ENCODE data around the gene ALCAM.
"Not testable (repeated sequence)": the region's sequence is repeated elsewhere in the genome, so short reads cannot be mapped to it uniquely, and the experiment has no call there.

Gene ALCAM

DNA sequence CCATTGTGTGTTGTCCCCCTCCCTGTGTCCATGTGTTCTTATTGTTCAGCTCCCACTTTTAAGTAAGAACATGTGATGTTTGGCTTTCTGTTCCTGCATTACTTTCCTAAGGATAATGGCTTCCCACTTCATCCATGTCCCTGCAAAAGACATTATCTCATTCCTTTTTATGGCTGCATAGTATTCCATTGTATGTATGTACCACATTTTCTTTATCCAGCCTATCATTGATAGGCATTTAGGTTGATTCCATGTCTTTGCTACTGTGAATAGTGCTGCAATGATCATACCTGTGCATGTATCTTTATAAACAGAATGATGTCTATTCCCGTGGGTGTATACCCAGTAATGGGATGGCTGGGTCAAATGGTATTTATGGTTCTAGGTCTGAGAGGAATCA is 23.1 kb downstream of the ALCAM start:
- DNase-seq (ENCODE audit: low spot score) = not testable (repeated sequence)

DNA sequence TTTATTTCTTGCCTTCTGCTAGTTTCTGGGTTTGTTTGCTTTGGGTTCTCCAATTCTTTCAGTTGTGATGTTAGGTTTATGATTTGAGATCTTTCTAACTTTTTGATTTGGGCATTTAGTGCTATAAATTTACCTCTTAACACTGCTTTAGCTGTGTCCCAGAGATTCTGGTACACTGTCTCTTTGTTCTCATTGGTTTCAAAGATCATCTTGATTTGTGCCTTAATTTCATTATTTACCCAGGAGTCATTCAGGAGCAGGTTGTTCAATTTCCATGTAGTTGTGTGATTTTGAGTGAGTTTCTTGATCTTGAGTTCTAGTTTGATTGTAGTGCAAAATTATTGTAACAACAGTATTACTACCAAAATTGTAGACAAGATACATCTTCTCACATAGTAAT is 25.9 kb downstream of the ALCAM start:
- not testable (repeated sequence) for DNase-seq (ENCODE audit: low spot score)

DNA sequence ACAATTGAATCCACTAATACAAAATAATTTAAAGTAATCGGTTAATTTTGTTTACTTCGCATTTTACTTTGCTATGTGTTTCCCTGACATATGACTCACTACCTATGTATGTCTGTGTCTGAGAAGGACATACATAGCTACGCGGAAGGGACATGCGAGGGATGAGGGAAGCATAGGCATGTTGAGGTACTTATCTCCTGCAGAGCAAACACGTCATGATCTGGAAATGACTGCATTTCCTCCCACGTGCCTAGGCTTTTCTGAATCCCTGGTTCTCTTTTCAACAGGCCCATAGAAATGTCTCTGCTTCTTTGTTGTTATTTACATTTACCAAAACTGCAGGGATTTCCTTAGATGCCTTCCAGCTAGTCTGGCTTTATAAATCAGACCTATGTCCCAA is 27.5 kb downstream of the ALCAM start:
- no peak for DNase-seq (ENCODE audit: low spot score)

DNA sequence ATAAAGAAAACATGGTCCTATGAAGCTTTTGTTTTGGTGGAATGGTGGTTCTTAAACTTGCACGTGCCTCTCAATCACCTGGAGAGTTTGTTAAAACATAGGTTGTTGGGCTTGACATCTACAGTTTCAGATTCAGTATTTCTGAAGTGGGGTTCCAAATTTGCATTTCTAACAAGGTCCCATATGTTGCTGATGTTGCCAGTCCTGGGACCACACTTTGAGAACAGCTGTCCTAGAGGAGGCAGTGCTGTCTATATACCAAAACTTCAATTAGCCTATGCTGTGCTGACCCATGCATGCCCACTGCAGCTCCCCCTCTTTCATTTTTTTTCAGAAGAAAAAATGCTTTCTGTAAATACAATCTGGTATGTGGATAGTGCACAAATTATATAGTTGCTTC is 31.3 kb downstream of the ALCAM start:
- no peak for DNase-seq (ENCODE audit: low spot score)

DNA sequence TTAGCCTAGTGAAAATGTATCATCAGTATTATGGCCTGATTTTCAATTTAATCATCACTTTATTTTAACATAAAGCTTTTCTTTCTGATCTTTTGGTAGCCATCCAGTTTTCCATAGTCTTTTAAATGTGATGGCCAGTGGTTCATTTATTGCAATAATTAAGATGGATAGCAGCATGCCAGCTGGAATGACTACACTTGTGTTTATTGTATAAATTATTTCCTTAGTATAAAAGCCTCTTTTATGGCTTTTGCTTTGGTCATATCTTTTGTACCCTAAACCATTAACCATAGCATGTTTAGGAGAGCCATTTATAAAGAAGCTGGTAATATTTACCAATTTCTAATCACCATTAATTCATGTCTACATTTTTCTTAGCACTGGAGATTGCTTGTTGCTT is 31.7 kb downstream of the ALCAM start:
- DNase-seq (ENCODE audit: low spot score) = no peak

DNA sequence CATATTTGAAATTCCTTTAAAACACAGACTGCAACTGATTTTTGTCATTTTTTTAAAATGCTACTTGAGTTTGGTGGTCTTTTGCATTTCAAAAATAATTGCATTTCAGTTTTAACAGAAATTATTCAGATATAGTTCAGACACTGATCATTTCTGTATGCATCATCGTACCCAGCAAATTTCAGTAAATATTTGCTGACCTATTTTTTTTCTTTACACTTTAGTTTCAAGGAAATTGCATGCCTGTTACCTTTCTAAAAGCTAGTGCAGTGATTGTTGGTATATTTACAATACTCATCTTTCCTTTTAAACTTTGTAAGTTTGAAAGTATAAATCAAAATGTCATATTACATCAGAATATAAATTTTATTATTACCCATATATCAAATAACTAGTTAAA is 32.4 kb downstream of the ALCAM start:
- DNase-seq (ENCODE audit: low spot score) = no peak

DNA sequence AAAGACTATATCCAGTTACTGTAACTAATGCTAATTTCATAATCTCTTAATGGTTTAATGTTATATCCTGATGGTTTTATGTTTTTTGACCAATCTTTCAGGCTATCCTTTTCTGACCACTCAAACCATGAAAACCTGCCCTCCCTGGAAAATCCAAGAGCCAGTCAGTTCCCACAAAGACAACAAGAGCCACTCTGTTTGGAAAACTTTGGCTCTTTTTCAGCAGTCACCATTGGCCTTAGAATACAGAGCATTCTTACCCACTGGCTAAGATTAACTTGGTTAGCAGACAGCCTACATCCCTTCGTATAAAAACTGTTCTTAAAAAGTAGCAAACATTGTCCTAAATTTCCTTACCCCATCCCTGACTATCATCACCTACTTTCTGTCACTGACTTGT is 32.9 kb downstream of the ALCAM start:
- DNase-seq (ENCODE audit: low spot score) = no peak

DNA sequence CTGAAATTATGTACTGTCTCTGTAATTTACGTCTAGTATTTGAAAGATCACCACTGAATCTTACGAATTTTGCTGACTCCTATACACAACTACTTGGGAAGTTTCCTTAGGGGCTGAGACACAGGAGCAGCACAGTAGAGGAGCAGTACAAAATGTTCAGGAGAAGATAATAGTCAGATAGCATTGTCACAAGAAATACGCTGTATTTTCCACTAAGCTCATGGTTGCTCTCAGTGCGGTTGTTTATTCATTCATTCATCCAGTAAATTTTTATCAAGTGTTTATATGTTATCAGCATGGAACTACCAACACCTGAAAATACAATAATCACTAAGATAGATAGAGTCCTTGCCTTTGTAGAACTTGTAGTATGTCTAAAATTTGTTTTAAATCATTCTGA is 34.5 kb downstream of the ALCAM start:
- no peak for DNase-seq (ENCODE audit: low spot score)

DNA sequence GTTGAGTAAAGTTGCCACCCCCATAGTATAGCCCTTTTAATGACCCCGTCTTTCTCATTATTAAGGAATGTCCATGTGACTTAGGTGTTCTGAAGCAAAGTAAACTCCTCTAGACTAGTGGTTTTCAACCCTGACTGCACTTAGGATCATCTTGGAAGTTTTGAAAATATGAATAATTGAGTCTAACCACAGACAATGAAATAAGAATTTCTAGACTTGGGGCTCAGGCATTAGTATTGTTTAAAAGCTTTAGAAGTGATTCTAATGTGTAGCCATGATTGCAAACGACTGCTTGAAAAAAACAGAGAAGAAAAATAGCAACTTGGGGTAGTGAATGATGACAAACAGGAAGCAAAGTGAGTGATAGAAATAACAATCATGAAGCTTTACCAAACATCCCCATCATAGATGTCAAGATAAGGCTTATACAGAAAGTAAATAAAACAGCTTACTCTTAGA is 35.0 kb downstream of the ALCAM start:
- no peak for DNase-seq (ENCODE audit: low spot score)

DNA sequence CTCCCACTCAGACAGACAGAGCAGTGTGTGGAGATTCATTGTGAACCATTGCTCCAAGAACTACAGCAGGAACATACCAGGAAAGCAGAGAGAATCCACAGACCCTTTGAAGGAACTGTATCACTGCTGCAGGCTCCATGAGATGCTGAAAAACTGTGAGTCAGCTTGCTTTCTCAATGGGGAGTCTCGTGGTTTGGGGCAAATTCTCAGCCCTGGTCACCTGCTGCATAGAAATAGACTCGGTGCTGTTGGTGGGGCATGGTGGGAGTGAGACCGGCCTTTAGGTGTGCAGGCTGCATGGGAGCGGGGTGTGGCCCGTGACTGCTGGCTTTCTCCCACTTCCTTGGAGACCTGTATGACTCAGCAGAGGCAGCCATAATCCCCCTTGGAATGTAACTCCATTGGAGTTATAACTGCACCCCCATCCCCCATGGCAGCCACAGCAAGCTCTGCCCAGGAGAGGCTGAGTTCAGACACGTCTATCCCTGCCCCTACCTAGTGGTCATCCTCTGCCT is 35.6 kb downstream of the ALCAM start:
- DNase-seq (ENCODE audit: low spot score) = no peak

DNA sequence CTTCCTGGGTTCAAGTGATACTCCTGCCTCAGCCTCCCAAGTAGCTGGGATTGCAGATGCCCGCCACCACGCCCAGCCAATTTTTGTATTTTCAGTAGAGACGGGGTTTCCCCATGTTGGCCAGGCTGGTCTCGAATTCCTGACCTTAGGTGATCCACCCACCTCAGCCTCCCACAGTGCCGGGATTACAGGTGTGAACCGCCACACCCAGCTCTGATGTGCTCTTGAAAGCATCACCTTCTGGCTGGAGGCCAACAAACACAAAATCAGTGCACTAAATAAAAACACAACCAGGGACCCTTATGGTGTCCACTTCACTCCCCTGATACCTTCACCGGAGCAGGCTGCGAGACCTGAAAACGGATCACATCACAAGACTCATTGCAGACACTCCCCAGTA is 36.3 kb downstream of the ALCAM start:
- DNase-seq (ENCODE audit: low spot score) = not testable (repeated sequence)

DNA sequence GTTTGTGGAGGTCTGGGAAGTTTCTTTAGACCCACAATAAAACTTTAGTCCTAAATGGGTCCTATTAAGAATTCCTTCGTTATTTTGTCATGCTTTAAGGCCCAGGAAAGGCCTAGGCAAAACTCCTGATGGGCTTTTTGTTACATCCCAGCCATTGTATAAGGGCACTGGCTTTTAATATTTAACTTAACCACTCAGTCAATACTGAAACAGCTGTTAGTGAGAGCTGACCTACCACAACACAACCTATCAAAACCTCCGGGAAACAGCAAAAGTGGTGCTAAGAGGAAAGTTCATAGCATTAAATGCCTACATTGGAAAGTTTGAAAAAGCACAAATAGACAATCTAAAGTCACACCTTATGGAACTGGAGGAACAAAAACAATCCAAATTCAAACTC is 39.6 kb downstream of the ALCAM start:
- no peak for DNase-seq (ENCODE audit: low spot score)

DNA sequence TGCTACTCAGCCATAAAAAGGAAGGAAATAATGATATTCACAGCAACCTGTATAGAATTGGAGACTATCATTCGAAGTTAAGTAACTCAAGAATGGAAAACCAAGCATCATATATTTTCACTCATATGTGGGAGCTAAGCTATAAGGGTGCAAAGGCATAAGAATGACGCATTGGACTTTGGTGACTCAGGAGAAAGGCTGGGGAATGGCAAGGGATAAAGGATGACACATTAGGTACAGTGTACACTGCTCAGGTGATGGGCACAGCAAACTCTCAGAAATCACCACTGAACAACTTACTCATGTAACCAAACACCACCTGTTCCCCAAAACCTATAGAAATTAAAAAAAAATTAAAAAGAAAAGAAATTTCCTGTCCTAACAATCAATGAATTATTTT is 42.7 kb downstream of the ALCAM start:
- DNase-seq (ENCODE audit: low spot score) = no peak

DNA sequence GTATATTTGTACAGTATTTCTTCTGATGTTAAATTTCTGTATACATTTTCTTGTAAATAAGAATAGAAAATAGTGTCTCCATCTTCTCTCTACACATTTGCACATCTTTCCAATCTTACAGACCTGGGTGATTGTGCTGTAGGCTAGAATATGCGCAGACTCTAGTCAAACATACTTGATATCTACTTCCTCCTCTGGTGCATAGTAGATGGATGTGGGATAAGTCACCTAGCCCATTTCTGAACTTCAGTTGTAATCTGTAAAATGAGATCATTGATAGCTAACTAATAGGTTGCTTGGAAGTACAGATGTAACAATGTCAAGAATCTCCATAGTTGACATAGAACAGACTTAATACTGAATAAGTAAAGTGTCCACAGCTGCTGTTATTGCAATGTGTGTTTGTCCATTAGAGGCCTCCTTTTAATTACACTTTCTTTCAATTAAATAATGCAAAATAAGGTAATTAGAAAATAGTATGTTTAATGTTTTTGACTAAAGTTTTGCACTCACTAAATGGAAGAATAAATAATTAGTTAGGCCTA is 46.7 kb downstream of the ALCAM start:
- DNase-seq (ENCODE audit: low spot score) = no peak

DNA sequence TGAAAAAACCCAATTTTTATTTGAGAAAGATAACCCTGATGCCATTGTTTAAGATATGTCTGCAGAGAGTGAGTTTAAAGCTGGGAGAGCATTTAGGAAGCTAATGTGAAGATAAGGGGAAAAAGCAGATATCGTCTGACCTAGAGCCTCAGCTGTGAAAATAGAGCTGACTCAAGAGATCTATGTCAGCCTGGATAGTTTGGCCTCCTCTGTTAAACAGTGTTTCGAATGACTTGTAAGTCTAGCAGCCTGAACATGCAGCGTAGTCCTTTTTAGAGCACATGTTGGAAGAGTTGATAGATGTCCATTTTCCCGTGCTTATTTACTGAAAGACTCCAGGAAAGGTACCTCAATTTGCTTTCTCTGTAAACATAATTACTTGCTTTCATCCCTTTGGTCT is 48.1 kb downstream of the ALCAM start:
- peak; percentile 3 for DNase-seq (ENCODE audit: low spot score)

DNA sequence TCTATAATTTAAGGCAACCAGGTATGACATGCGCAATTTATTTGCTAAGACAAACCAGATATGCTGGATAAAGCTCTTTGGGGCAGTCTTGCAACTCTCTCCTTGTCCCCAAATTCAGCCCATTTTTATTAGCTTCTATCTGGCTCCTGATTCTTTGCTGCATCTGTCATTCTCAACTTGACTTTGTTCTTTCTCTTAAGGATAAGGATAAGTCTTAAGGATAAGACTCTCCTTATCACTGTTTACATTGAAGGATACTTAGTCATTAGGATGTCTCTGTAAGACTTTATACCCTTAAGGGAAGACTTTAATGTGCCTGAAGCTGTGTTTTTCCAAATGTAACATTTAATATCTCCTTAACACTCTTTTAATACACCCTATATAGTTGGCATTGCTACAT is 49.2 kb downstream of the ALCAM start:
- no peak for DNase-seq (ENCODE audit: low spot score)

DNA sequence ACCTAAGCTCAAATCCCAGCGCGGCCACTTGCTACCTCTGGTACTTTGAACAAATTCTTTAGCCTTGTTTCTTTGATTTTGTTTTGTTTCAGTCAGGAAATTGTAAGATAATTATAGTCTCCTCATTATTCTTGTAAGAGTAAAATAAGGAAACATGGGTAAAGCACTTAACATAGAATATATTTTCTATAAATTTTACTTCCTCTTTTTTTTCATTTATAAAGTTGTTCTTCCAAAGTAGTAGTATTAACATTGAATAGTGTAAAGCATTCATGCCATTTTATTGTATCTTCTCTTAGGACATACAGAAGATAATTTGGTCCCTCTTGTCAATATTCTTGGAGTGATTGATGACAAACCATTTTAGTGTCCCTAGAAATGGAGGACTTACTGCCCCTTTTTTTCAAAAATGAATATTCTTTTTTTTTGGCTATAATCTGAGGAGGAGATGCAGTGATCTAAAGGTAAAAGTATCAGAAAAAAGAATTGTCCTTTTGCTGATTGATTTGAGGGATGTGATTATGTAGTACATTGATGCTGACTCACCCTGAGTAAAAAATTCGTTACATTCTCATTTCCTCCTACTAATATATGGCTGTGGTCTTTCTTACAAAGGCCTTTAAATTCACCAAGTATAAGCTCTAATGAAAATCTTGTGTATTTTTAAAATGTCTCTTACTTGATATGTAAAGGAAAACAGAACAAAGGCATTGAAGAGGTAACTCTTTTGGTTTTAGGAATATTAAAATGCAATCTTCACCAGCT is 51.0 kb downstream of the ALCAM start:
- no peak for DNase-seq (ENCODE audit: low spot score)

DNA sequence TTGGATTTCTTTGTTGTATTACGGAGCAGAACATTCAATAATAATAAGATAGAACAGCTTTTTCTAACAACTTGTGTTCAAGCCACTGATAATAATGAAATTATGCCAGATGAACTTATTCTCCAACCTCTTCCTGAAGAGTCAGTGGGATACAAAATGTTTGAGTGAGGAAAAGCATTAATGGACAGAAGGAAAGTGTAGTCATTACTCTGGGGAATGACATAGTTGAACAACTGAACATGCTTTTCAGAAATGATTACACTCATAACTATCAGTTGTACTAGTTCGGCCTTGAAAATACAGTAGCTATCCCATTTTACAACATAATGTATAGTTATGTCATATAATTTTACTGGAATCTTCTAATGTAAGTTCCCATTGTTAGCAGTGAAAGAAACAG is 55.9 kb downstream of the ALCAM start:
- no peak for DNase-seq (ENCODE audit: low spot score)

DNA sequence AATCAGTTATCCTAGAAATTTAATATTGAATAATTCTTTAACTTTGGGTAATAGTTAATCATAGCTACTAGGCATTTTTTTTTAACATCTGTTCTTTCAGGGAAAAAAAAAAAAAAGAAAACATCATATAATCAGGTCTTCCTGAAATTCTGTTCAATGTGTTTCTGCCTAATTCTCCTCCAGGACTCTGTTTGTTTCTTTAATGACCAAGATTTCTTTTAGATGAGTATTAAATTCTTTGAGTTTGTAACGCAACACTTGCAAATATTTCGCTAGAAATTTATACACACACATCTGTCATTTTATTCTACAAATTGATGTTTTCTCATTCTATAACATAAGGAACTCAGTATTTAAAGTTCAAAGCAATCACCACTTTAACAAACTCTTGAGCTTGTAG is 56.7 kb downstream of the ALCAM start:
- DNase-seq (ENCODE audit: low spot score) = no peak

DNA sequence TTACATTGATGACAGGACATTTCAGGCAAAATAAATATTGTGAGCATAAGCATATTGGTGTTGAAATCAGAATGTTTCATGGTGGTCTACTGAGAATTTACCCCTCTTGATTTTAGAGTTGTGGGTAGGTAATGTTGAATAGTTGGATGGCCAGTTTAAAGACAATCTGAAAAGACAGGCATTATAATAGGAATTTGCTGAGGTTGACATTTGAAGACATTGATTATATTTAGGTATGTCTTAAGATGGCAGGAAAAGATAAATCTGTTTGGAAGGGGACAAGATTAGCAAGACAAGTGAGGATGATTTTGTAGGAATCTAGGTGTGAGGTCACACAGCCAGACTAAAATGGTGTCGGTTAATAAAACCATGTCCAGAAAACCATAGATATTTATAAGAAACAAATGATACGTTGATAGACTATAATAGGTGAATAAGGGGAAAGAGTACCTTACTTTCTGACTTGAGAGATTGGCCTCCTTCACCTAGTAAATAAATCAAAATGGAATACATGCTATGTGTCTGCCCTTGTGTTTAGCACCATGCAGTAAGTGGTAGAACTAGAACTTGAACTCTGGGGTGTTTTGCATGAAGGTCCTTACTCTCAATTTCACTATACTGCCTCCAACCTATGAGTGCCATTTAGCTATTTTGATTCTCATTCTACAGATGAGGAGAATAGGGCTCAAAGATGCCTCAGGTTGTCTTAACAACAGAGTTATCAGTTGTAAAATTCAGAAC is 57.9 kb downstream of the ALCAM start:
- no peak for DNase-seq (ENCODE audit: low spot score)

DNA sequence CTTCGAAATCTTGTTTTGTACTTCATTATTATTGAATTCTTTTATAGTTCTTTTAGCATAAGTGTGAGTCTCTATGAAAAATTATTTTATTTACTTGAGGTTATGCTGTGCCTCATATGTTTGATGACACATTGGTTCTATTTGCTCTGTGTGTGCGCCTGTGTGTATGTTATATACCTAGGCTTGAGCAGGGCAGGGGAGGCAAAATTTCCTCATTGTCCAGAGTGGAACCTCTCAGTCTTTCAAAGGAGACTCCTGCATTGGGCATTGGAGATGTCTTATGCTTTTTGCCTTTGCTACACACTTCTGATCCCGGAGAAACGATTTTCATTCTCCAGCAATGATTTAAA is 58.4 kb downstream of the ALCAM start:
- no peak for DNase-seq (ENCODE audit: low spot score)

DNA sequence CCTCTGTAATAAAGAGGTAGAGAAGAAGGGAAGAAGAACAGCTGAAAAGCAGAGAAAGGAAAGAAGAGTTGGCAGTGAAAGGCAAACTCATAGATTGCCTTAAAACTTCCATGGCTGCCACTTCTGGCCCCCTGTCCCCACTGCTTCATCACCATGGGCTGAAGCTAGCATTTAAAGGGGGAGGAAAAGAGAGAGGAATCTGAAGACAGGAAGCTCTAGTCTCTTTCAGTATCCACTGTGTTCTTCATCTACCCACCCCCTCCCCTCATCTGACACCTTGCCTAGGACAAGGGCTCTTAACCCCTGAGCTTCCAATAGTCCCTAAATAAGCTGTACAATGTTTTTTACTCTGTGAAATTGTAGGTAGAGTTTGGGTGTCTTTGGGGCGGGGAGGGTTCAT is 60.6 kb downstream of the ALCAM start:
- DNase-seq (ENCODE audit: low spot score) = no peak

DNA sequence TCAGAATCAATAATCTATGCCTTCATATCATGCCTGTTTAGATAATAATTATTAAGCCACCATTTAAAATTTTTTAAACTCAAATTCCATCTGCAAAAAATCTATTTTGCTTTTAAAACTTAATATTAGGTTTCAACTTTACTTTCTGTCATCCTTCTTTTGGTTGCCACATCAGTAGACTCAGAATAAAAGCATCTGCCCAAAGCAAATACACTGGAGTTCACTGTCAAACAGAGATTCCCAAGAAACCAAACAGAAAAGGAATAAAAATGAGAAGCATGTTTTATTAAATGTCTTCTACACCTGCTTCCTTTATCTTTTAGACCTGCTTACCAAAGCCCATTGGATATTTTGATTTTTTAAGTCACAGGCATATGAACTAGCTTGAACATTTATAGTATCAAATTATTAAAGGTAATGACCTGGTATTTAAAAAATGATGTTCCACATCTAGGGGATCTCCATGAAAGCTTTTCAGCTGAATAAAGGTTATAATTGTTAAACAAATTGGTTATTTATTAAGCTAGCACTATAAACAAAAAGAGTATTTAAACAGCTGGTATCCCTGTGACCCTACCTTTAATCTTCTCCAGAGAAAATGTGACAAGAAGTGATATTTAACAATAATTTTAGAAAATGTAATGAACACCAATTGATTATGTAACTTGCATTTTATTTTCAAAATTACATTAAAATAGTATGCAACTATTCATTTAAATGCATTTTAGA is 62.5 kb downstream of the ALCAM start:
- no peak for DNase-seq (ENCODE audit: low spot score)

Data from HuH-7 (cell line).